Heart left ventricle (tissue), 13 donors: Measurements from ENCODE around the gene RAB4A.

ENCODE experiments used
- POLR2A ChIP-seq, 2 donors: fragments of 450-650 bp; IDR thresholded peaks; one replicate each; pipeline ENCODE4 v1.6.1; 2017; ENCODE audit warnings: antibody characterized with exemption in 2 of 2, mild to moderate bottlenecking in 2 of 2, moderate library complexity in 2 of 2
- TF ChIP-seq, protein P1 (sequence below), 12 donors: fragments of 200-600 bp; sonication (generic) in 4 of 12; IDR thresholded peaks; one replicate each; pipeline versions ENCODE4 v1.5.0 to v1.8.0; 2018 to 2022; ENCODE audit warnings: antibody characterized with exemption in 12 of 12, mild to moderate bottlenecking in 5 of 12
- donor health status: ischemic (EF 13 %, LVEDD 7.1; RV severe dilation, severe dysfunction).
- donor health status: DM: no; HTN: yes; CAD: no.
- donor health status: DM: no; HTN: no; CAD: no.
- donor health status: ischemic (EF 25% LVEDD 6.9; RV normal size, moderate dysfunction).
- donor health status: ischemic (EF 25% LVEDD 5.7; RV mildly dilated, moderate dysfunction).
- donor health status: ischemic (EF 35%, LVEDD 5.7; RV mildly dilated, moderate dysfunction).
- donor health status: nonischemic (EF 11% LVEDD 7.7; RV severe dilation, severe dysfunction).
- donor health status: DM: yes; HTN: yes; CAD: no.
- donor health status: PGD.
- donor health status: ischemic (EF 29% LVEDD 5.4; RV normal size, mild dysfunction).
- donor health status: nonischemic (EF 23%, LVEDD 6.1; RV moderate dilation, normal function).

DNA sequence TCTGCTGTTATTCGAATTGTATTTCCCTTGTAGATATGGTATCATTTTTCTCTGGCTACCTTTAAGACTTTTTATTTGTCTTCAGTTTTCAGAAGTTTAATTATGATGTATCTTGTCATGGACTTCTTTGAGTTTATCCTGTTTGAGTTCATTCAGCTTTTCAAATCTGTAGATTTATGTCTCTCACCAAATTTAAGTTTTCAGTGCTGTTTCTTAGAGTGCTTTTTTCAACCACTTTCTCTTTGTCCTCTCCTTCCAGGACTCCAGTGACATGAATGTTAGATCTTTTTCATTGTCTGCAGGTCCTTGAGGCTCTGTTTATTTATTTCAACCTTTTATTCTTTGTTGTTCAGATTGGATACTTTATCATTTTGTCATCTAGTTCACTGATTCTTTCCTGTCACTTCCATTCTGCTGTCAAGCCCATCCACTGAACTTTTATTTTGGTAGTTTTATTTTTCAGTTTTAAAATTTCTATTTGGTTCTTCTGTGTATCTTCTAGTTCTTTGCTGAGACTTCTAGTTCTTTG, 11.4 kb downstream of the RAB4A start:
- TF ChIP-seq, protein P1, sequence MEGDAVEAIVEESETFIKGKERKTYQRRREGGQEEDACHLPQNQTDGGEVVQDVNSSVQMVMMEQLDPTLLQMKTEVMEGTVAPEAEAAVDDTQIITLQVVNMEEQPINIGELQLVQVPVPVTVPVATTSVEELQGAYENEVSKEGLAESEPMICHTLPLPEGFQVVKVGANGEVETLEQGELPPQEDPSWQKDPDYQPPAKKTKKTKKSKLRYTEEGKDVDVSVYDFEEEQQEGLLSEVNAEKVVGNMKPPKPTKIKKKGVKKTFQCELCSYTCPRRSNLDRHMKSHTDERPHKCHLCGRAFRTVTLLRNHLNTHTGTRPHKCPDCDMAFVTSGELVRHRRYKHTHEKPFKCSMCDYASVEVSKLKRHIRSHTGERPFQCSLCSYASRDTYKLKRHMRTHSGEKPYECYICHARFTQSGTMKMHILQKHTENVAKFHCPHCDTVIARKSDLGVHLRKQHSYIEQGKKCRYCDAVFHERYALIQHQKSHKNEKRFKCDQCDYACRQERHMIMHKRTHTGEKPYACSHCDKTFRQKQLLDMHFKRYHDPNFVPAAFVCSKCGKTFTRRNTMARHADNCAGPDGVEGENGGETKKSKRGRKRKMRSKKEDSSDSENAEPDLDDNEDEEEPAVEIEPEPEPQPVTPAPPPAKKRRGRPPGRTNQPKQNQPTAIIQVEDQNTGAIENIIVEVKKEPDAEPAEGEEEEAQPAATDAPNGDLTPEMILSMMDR (IDR thresholded peaks at IDR 0.05): no peak
- no peak for TF ChIP-seq POLR2A (IDR thresholded peaks at IDR 0.05)
